Esophagus muscularis mucosa (tissue), 3 donors: ENCODE results near the gene SH2D1B.

Experiments
- POLR2A ChIP-seq: fragments of 450-650 bp; IDR thresholded peaks from one replicate; pipeline ENCODE4 v1.6.1; 2017; ENCODE audit warnings: antibody characterized with exemption, moderate library complexity, mild to moderate bottlenecking, low read depth
- TF ChIP-seq, protein P1 (sequence below), 3 experiments: fragments of 200-600 bp in 2 of 3; fragments of 450-650 bp in 1 of 3; sonication (generic) in 2 of 3; IDR thresholded peaks; one replicate each; pipeline ENCODE4 v1.5.1; 2017 to 2019; ENCODE audit warnings: antibody characterized with exemption in 3 of 3, mild to moderate bottlenecking in 2 of 3, moderate library complexity in 1 of 3

- TF ChIP-seq POLR2A = no peak
- TF ChIP-seq, protein P1, sequence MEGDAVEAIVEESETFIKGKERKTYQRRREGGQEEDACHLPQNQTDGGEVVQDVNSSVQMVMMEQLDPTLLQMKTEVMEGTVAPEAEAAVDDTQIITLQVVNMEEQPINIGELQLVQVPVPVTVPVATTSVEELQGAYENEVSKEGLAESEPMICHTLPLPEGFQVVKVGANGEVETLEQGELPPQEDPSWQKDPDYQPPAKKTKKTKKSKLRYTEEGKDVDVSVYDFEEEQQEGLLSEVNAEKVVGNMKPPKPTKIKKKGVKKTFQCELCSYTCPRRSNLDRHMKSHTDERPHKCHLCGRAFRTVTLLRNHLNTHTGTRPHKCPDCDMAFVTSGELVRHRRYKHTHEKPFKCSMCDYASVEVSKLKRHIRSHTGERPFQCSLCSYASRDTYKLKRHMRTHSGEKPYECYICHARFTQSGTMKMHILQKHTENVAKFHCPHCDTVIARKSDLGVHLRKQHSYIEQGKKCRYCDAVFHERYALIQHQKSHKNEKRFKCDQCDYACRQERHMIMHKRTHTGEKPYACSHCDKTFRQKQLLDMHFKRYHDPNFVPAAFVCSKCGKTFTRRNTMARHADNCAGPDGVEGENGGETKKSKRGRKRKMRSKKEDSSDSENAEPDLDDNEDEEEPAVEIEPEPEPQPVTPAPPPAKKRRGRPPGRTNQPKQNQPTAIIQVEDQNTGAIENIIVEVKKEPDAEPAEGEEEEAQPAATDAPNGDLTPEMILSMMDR (IDR thresholded peaks at IDR 0.05) = no peak
Measured at GRCh38 chr1:162364498-162364897, 47.4 kb downstream of the SH2D1B start.
